ENCODE measurements around the gene THBS2.

- TF ChIP-seq CTCF (conservative IDR thresholded peaks at IDR 0.05 in 1 of 2, IDR thresholded peaks at IDR 0.05 in 1 of 2; ENCODE audit: extremely low read depth in 1 of 2, insufficient read depth in 1 of 2, low read depth in 1 of 2, low read length in 2 of 2): no peak
- no peak for TF ChIP-seq EZH2 (IDR thresholded peaks at IDR 0.05; ENCODE audit: borderline replicate concordance, low read length)
Observed at GRCh38 chr6:169234634-169235033, 19.0 kb downstream of the THBS2 start.

Measured in mammary epithelial cell (primary cell).